Ovary (tissue), 9 donors: ENCODE results near the gene ARHGEF11. TPM values are rescaled to one million over a fixed set of nuclear protein-coding genes. Genes with fewer than 3 reads are reported as not detected.

ENCODE experiments used
- DNase-seq, 5 donors: peaks; one replicate each; pipeline ENCODE4 v3.0.0-alpha.2; 2019 to 2020
- H3K27ac ChIP-seq, 2 donors: fragments of 200-600 bp; one replicate each; pipeline versions ENCODE4 v1.5.1 to v1.8.0; 2019 to 2022
- H3K27me3 ChIP-seq: fragments of 200-600 bp; one replicate; pipeline ENCODE4 v1.8.0; 2022
- H3K36me3 ChIP-seq: fragments of 200-600 bp; sonication (generic); one replicate; pipeline ENCODE4 v1.5.1; 2019
- H3K4me1 ChIP-seq: one replicate; pipeline ENCODE4 v1.8.1; 2013; ENCODE audit warnings: mild to moderate bottlenecking, moderate library complexity; ENCODE audit not compliant: insufficient read depth
- H3K4me3 ChIP-seq: fragments of 200-600 bp; sonication (generic); one replicate; pipeline ENCODE4 v1.5.1; 2017
- H3K9me3 ChIP-seq, 2 donors: fragments of 200-600 bp in 1 of 2; sonication (generic) in 1 of 2; one replicate each; pipeline versions ENCODE4 v1.5.1 to v1.8.1; 2013 to 2019; ENCODE audit warnings: mild to moderate bottlenecking in 1 of 2, moderate library complexity in 1 of 2
- EP300 ChIP-seq: sonication (generic); formaldehyde crosslinking; IDR thresholded peaks from one replicate; pipeline ENCODE4 v1.6.1; 2017; ENCODE audit warnings: antibody characterized with exemption
- POLR2A ChIP-seq: fragments of 450-650 bp; IDR thresholded peaks from one replicate; pipeline ENCODE4 v1.6.1; 2017; ENCODE audit warnings: antibody characterized with exemption, mild to moderate bottlenecking, moderate library complexity
- WGBS, 3 donors: extraction: QIAGEN DNeasy Blood & Tissue Kit in 1 of 3; methylation state at CpG; one replicate each; pipeline versions ENCODE4 v1.1.5 to v1.1.7; 2013 to 2017; 5-methylcytosine and 5-hydroxymethylcytosine counted together
- intact Hi-C, 4 donors: fragments of 100-400 bp; cut with DNase I; formaldehyde crosslinking; loops; one replicate each; pipeline versions ENCODE4 v1.11.0 to v1.15.1; 2022 to 2023
- polyA plus RNA-seq, 2 donors: library from polyadenylated mRNA; stranded (reverse); fragments of 200-250 nt in 1 of 2; fragments of 350-450 nt in 1 of 2; fragmentation: Illumina TruSeq in 1 of 2; extraction: RNeasy Lipid Tissue Mini Kit (QIAGEN cat#74804) in 1 of 2; gene quantifications; one replicate each; pipeline ENCODE4 v1.2.3, GENCODE V29; 2013 to 2014
- total RNA-seq, 7 donors: library from RNA; depleted of rRNA in 2 of 7; stranded (reverse); fragments of >200 nt in 2 of 7; fragmentation: NEBNext Ultra II Directional in 3 of 7; extraction: Animal tissue kit (Norgen Biotek cat#: 25700) in 3 of 7; gene quantifications; one replicate each; pipeline versions ENCODE4 v1.1.0 to v1.2.4, GENCODE V29; 2016 to 2023
- TF ChIP-seq, protein P1 (sequence below), 3 donors: fragments of 450-650 bp in 2 of 3; fragments of 200-600 bp in 1 of 3; IDR thresholded peaks; one replicate each; pipeline versions ENCODE4 v1.5.1 to v1.8.0; 2016 to 2022; ENCODE audit warnings: antibody characterized with exemption in 3 of 3, mild to moderate bottlenecking in 1 of 3
- donor health status: DM: no; HTN: no; CAD: no; lungs with moderate emphysema.
- donor health status: DM: no; HTN: no; CAD: no.
- donor health status: Bipolar disorder and iron deficiency.
- donor health status: DM: yes; HTN: yes; CAD: no.
- donor health status: DM: no; HTN: no; CAD: no.
- donor health status: DM: yes; HTN: yes; CAD: no.

Gene ARHGEF11
- total and polyA plus RNA-seq, 9 donors, result 14.3 to 43.9 (median 26.8) TPM

DNA sequence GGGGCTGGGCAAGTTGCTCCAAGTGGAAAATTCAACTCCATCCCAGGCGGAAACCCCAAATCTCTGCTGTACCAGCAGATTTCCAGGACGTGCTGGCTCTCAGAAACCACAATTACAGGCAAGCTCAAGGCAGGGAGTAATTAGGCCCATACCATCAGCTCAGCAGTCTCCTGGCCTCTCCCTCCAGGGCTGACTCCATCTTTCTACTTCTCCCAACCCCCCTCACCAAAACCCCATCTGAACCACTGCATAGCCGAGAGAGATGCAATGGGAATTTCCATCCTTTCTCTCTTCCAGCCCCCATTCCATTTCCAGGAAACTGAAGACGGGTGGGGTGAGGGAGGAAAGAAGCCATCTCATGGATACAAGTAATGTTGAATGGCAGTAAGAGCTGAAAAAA lies 41.2 kb downstream of the ARHGEF11 start:
- Histone ChIP-seq H3K36me3 (no peaks in the 10 kb centered on the region), H3K4me3 (no peak overlapping the region), H3K27me3 (no peaks in the 10 kb centered on the region), H3K4me1 (peaks cover 13% of the 10 kb centered on the region), H3K9me3 (no peaks in the 10 kb centered on the region), H3K27ac (no peak overlapping the region)
- TF ChIP-seq EP300 (no peak), POLR2A (no peak)
- TF ChIP-seq, protein P1, sequence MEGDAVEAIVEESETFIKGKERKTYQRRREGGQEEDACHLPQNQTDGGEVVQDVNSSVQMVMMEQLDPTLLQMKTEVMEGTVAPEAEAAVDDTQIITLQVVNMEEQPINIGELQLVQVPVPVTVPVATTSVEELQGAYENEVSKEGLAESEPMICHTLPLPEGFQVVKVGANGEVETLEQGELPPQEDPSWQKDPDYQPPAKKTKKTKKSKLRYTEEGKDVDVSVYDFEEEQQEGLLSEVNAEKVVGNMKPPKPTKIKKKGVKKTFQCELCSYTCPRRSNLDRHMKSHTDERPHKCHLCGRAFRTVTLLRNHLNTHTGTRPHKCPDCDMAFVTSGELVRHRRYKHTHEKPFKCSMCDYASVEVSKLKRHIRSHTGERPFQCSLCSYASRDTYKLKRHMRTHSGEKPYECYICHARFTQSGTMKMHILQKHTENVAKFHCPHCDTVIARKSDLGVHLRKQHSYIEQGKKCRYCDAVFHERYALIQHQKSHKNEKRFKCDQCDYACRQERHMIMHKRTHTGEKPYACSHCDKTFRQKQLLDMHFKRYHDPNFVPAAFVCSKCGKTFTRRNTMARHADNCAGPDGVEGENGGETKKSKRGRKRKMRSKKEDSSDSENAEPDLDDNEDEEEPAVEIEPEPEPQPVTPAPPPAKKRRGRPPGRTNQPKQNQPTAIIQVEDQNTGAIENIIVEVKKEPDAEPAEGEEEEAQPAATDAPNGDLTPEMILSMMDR (IDR thresholded peaks at IDR 0.05), result no peak
- no peak for DNase-seq
- WGBS, 3 donors, result 86 to 88% (median 87%) methylated on average over 4 of the region's 4 CpGs
- intact Hi-C loops, result no loop called here

DNA sequence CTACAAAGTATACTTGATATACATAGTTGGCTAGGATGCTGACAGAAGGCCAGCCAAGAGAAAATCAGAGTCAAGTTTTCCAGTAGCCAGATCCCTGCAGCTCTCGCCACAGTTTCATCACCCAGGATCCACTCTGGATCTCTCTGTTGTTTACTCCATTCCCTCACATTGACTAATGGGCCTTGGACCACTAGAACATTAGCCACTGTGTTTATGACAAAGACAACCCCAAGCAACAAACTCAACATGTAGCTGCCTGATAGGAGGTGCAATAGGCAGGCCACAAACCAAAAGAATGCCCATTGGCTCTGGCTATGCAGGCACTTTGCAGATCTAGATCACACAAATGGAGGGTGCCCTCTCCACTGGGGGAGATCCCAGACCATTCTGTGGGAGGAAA lies 44.2 kb downstream of the ARHGEF11 start:
- H3K9me3 ChIP-seq, result no peaks in the 10 kb centered on the region
- no peak overlapping the region for H3K4me3 ChIP-seq
- H3K27me3 ChIP-seq, result no peaks in the 10 kb centered on the region
- H3K36me3 ChIP-seq, result no peaks in the 10 kb centered on the region
- H3K4me1 ChIP-seq, result peaks cover 2% of the 10 kb centered on the region
- DNase-seq, result no peak
- TF ChIP-seq POLR2A, result no peak
- TF ChIP-seq EP300, result no peak
- TF ChIP-seq, protein P1 (IDR thresholded peaks at IDR 0.05), result no peak
- H3K27ac ChIP-seq, result no peak overlapping the region
- 82 to 96% (median 95%) methylated on average over 1 of the region's 1 CpG for WGBS, 3 donors
- intact Hi-C loops, result no loop called here

DNA sequence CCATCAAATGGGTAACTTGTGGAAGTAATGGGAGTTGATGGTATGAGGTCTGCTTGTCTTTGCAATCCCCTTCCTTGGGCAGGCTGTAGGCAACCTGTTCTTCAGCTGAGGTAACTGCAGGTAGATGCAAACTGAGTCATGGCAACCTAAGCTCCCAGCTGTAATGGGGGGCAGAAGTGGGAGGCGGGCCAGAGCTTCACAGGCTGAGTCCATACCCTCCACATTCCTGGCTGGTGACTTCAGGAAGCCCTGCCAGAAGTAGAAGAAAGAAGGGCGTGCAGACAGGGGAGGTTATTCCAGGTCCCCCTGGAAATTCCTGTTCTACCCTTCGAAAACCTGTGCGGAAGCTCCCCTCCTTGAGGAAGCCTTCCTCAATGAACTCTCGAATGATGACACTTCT lies 44.9 kb downstream of the ARHGEF11 start:
- 91 to 99% (median 95%) methylated on average over 5 of the region's 5 CpGs for WGBS, 3 donors
- Histone ChIP-seq H3K27me3 (no peaks in the 10 kb centered on the region), H3K27ac (no peak overlapping the region), H3K36me3 (no peaks in the 10 kb centered on the region), H3K4me3 (no peak overlapping the region), H3K4me1 (peaks cover 2% of the 10 kb centered on the region), H3K9me3 (no peaks in the 10 kb centered on the region)
- intact Hi-C loops, result no loop called here
- no peak for DNase-seq
- TF ChIP-seq POLR2A (no peak), EP300 (no peak)
- TF ChIP-seq, protein P1 (IDR thresholded peaks at IDR 0.05), result no peak

DNA sequence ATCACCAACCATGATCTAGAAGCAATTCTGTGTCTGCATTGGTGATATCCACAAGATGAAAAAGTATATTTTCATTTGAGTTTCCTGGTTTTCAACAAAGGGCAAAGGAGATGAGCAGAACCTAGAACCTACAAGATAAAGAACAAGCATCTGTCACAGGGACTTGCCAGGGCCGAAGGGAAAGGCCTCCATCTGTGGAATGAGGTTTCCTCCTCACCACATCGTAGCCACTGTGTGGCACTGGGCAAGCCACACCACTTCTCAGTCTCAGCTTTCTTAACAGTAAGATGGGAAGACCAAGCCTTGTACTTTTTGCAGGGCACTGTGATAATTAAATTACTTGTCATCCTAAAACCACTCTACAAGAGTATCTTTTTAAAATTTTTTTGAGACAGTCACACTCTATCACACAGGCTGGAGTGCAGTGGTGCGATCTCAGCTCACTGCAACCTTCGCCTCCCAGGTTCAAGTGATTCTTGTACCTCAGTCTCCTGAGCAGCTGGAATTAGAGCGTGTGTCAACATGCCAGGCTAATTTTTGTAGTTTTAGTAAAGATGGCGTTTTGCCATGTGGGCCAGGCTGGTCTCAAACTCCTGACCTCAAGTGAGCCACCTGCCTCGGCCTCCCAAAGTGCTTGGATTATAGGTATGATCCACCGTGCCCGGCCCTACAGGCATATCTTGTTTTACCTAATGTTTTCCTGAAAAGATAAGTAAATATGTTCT lies 45.8 kb downstream of the ARHGEF11 start:
- peaks cover 2% of the 10 kb centered on the region for H3K4me1 ChIP-seq
- H3K27me3 ChIP-seq, result no peaks in the 10 kb centered on the region
- no peak for DNase-seq
- no peaks in the 10 kb centered on the region for H3K9me3 ChIP-seq
- no peak overlapping the region for H3K27ac ChIP-seq
- intact Hi-C loops, result no loop called here
- no peaks in the 10 kb centered on the region for H3K36me3 ChIP-seq
- no peak overlapping the region for H3K4me3 ChIP-seq
- TF ChIP-seq, protein P1 (IDR thresholded peaks at IDR 0.05), result no peak
- TF ChIP-seq POLR2A (no peak), EP300 (no peak)
- WGBS, 3 donors, result 70 to 85% (median 74%) methylated on average over 9 of the region's 9 CpGs
